HG03159 (cell line): ENCODE measurements around the gene ALDH1L1.

Experiments used
- ATAC-seq: cut with Tn5 transposase; IDR thresholded peaks from one replicate; pipeline ENCODE4 v1.9.1; 2021; ENCODE audit warnings: mild to moderate bottlenecking, moderate library complexity; ENCODE audit not compliant: unreplicated experiment

Gene ALDH1L1

DNA sequence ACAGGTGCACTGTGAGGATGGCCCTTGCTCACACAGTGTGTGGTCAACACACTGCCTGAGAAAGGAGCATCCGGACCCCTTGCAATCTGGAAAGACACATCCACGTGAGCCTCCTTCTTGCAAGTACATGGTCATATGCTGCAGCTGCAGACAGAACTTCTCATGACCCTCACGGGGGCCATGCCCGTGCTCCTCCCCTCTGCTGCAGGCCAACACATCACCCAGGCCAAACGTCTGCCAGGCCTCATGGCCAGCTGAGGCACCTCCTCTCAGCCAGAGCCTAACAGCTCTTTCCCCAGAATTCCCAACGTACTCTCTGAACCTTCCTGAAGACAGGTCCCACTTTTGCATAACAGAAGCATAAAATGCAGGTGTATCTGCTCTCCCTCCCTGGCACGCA is 121.7 kb downstream of the ALDH1L1 start:
- no peak for ATAC-seq

DNA sequence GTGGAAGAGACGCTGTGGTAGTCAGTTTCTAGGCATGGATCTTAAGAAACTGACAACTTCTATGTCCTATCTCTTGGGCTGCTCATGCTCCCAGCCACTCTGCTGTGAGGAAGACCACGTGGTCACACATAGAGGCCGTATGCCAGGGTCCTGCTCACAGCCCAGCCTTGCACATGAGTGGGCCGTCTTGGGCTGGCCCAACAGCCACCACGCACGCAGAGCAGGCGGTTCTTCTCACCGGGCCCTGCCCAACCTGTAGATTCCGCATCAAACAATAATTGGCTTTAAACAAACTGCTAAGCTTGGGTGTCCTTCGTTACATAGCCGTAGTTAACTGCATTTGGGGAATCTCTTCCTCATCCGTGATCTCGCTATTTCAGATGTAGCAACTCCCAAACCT is 122.5 kb downstream of the ALDH1L1 start:
- ATAC-seq = no peak

DNA sequence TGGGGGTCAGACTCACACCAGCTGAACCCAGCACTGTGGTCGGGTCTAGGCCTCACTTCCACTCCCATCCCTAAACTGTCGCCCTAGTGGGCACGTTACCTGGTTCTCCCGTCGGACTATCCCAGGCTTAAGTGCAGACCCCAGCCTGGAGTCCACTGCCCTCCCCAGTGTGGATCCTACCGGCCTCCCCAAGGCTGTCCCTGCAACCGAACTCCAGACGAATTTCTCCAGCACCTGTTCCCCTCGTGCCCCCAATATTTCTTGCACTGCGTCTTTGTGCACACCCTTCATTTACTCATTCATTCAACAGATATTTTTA is 122.9 kb downstream of the ALDH1L1 start:
- no peak for ATAC-seq

DNA sequence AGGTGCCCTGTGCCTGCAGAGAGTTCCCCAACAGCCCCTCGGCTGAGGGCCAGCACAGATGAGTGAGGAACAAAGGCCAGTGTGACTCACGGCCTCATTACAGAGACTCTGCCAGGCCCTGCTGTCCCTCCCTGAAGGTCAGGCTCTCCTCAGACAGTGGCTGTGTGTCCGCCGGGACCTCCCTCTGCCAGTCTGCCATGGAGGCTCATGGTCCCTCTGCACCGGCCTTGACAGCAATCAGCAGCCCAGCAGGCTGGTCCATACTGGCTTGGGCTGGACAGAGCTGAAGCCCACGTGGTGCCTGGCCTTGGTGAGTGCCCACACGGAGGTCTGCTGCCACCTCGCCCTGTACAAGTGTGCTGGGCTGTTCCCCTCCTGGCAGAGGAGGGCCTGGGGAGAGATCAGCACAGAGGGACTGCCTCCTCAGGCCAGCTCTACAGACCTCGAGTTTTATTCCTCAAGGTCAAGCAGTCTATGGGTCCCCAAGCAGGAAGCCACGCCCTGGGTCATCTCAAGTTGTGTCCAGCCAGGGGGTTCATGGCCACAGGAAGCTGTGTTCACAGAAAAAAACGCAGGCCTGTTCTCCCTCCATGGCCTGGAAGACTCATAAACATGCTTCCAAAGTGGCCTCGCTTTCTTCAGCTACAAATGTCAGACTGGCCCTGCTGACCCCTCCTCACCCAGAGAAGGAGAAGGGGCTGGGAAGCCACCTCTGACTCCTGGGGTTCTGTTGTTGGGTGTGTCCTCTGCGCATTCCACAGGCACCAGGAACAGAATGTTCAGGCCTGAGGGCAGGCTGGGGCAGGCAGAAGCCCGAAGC is 123.5 kb downstream of the ALDH1L1 start:
- ATAC-seq = no peak

DNA sequence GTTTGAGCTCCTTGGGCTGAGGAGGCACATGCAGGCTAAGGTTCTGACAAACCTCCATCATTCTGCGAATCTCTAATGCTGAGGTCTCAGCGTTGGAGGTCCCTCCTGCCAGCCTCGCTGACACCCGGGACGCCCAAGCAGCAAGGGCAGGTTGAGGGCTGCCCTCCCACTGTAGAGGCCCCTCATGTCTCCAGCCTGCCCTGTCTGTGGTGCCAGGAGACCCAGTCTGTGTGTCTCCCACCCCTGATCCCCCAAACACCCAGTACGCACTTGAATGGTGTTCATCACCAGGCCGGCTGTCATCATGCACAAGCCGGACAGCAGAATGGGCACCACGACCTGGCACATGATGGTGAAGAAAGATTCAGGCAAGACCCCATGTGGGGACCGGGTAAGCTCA is 124.3 kb downstream of the ALDH1L1 start:
- no peak for ATAC-seq

DNA sequence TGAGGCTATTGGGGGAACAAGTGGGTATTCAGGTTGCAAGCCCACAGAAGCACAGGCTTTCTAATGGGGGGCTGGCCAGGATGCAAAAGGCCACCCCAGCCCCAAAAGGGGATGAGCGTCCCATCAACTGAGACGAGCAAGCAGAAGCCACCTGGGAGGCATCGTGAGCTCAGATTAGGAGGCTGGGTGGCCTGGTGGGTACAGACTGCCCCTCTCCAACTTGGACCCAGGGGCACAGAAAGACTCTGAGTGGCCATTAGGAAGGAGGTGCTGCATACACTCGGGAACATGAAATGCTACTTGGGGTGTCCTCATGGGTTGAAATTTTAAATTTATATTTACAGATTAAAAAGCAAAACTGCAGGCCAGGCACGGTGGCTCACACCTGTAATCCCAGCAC is 125.5 kb downstream of the ALDH1L1 start:
- no peak for ATAC-seq

DNA sequence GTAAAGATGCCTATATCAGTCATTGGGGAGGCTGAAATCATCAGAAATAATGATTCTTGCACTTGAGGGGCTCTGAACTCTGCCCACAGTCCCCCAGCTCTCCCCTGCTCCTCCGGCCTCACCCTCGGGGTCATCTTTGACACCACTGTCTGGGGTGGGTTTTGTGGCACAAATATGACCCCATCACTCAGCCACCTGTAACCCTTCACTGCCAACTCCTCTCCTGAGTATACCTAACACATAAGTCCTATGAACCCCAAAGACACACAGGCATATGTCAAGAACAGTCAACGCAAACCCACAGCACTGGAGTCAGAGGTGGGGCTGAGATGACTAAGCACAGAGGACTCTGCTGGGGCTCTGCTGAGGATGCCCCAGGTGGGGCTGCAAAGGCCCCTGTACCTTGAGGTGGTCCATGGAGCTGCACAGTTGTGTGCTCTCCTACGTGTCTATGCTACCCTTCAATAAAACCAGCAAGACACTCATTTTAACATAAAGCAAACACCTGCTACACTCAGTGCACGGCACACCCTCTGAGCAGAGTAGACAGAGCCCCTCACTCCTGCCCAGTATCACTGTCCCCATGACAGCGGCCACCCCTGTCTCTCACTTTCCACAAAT is 126.3 kb downstream of the ALDH1L1 start:
- ATAC-seq = no peak
